NT2/D1 (cell line): ENCODE data around the gene KCNA2.

Experiments used
- YY1 ChIP-seq: IDR thresholded peaks from 2 replicates; pipeline ENCODE4 v1.6.1; 2011; ENCODE audit not compliant: insufficient read length, insufficient read depth
- ZNF274 ChIP-seq: IDR thresholded peaks from 2 replicates; pipeline ENCODE4 v1.6.1; 2011; ENCODE audit warnings: mild to moderate bottlenecking, low read depth, low read length

DNA sequence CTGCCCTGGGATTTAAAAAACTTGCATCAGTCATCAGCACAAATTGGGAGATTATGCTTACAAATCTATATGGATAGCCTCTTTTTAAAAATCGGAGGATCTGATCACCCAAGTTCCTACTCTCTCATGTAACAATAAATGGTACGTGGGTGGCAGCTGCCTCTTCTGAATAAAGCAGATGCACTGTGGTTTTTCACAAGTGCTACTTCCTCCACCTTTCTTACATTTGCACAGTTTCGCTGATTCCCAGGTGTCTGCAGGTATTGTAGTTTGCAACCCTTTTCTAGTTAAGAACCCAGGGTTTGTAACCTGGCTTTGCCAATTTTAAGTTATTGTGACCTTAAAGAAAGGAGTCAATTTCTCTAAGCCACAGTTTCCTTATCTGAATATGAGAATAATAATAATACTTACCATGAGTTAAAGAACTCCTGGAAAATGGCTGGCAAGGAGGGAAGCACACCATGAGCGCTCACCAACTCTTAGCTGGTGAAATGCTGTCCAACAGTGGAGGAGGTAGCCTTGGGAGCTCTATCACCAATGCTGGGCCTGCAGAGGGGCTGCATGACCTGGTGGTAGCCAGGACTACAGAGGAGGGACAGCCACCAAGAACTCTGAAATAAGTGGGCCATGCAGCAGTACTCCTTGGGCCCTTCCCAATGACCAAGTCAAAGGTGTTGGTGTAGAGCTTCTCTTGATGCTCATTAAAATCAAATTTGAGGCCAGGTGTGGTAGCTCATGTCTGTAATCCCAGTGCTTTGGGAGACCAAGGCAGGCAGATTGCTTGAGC, 30.2 kb upstream of the KCNA2 start:
- TF ChIP-seq YY1 = no peak
- TF ChIP-seq ZNF274 = no peak
